NB4 (cell line): ENCODE results near the gene E2F7.

Experiments
- CTCF ChIP-seq: IDR thresholded peaks from one replicate; pipeline ENCODE4 v1.5.1; 2012; ENCODE audit warnings: low read depth, low read length
- POLR2A ChIP-seq: IDR thresholded peaks from 2 replicates; pipeline ENCODE4 v1.6.1; 2011; ENCODE audit warnings: mild to moderate bottlenecking; ENCODE audit not compliant: insufficient read length; ENCODE audit errors: extremely low read depth
- TF ChIP-seq, protein P1 (sequence below): IDR thresholded peaks from 2 replicates; pipeline ENCODE4 v1.6.1; 2011; ENCODE audit warnings: low read depth, low read length

- no peak for TF ChIP-seq CTCF
- no peak for TF ChIP-seq POLR2A
- TF ChIP-seq, protein P1, sequence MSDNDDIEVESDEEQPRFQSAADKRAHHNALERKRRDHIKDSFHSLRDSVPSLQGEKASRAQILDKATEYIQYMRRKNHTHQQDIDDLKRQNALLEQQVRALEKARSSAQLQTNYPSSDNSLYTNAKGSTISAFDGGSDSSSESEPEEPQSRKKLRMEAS, result no peak
Observed at GRCh38 chr12:77032406-77032805, 33.0 kb downstream of the E2F7 start.
